HG02981 (cell line): ENCODE results near the gene CLDND2.

Source experiments
- ATAC-seq: cut with Tn5 transposase; IDR thresholded peaks from one replicate; pipeline ENCODE4 v1.9.1; 2021; ENCODE audit warnings: mild to moderate bottlenecking, moderate library complexity; ENCODE audit not compliant: unreplicated experiment

CLDND2 gene

DNA sequence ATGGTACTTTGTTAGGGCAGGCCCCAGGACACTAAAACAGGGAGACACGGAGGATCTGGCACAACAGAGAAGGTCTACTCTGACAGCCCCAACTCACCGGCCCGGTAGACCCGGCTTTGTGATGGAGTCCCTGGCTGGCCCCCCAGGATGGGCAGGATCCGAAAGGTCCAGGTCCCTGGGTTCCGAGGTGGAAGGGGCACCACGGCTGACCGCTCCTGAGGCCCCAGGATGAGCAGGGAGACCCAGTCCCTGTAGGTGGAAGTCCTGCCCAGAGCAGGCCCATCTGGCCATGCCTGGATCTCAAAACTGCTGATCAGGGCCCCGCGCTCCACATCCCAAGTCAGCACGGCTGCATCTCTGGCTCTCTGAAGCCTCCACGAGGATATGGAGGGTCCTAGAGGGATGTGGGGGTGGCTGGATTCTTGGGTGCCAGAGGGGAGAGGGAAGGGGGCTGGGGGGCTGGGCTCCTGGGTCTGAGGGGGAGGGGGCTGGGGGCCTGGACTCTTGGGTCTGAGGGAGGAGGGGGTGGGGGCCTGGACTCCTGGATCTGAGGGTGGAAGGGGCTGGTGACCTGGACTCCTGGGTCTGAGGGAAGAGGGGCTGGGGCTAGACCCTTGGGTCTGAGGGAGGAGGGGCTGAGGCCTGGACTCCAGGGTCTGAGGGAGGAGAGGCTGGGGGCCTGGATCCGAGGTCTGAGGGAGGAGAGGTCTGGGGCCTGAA is 31.5 kb downstream of the CLDND2 start:
- ATAC-seq = no peak

DNA sequence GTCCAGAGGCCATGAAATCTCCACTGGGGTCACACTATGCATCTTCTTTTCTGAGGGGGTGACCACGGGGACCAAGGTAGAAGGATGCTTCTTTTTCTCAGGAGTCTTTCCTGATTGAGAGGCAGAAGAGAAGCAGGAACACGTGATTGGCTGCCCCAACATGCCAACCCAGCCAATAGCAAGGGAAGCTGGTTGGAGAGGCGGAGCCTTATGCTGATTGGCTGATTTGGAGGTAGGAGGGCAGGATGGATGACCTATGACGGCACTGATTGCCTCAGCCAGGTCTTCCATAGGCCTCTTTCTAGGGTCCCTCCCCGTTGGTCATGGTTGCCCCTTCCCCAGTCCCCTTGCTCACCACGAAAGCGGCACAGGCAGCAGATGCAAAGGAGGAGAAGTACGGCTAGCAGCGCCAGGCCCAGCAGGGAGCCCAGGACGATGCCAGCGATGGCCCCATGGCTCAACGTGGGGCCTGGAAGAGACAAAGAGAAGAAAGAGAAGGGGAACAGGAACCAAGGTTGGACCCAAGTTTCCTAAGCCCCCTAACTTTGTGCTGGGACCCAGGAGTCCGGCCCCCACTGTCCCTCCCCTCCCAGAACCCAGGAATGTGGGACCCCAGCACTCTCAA is 34.9 kb downstream of the CLDND2 start:
- ATAC-seq = no peak

DNA sequence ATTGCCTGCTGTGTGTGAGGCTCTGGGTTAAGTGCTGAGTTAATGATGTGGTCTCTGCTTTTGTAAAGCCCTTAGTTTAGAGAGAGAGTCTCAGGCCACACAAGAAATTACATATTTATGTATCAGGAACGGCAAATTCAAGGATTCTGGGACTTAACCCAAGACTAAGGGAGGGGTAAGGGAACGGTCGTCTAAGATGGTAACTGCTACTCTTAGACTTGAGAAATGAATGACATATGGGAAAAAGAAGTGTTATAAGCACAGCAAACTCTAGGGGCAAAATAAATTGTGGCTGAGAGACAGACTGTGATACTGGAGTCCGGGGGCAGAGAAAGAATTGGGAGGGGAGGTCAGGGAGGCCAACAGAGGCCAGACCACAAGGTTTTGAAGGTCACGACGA is 37.1 kb downstream of the CLDND2 start:
- ATAC-seq = no peak

DNA sequence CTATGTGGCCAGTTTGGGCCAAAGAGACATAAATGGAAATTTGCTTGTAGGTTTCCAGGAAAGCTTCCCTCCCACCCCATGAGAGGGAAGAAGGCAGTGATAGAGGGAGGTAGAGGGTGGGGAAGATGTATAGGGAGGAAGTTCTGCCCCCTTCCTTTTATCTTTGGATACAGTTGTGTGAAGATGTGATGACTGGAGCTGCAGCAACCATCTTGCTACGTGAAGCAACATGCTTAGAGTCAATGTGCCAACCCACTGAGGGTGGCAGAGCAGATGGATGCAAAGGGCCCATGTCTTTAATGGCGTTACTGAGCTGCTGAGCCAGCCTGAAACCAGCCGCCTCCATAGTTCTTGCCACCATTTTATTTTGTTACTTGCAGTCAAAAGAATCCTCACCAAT is 37.6 kb downstream of the CLDND2 start:
- no peak for ATAC-seq

DNA sequence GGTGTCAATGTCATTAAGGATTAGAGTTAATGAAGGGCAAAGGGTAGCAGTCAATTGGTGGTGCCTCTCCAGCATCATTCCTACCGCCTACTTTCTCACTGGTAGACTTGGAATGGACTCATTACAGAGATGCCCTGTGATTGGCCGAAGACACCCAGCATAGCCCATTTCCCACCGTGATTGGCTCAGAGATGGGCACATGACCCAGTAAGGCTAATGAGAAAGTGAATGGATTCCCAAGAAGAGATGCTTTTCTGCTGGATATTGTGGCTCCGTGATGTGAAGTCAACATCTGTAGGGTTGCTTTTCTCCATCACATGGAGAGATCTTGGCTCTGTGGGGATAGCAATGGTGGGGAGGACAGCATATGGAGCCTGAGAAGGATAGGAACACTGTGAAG is 38.4 kb downstream of the CLDND2 start:
- no peak for ATAC-seq

DNA sequence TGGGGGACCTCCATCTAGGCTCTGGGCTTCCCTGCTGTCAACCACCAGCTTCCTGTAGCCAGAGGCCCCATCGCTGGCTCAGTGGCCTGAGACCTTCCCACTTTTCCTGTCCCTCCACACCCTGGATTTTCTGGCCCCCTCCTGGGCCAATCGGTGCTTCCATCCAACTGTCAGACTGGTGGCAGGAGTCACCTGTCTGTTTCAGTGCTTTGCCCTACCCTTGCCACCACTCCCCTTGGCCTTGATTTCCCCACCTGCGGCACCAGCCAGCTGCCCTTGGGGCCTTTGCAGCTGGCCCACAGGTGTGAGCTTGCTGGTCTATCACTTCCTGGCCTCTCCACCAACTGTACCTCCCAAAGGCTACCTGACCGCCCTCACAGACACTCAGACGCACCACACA is 39.4 kb downstream of the CLDND2 start:
- ATAC-seq = no peak

DNA sequence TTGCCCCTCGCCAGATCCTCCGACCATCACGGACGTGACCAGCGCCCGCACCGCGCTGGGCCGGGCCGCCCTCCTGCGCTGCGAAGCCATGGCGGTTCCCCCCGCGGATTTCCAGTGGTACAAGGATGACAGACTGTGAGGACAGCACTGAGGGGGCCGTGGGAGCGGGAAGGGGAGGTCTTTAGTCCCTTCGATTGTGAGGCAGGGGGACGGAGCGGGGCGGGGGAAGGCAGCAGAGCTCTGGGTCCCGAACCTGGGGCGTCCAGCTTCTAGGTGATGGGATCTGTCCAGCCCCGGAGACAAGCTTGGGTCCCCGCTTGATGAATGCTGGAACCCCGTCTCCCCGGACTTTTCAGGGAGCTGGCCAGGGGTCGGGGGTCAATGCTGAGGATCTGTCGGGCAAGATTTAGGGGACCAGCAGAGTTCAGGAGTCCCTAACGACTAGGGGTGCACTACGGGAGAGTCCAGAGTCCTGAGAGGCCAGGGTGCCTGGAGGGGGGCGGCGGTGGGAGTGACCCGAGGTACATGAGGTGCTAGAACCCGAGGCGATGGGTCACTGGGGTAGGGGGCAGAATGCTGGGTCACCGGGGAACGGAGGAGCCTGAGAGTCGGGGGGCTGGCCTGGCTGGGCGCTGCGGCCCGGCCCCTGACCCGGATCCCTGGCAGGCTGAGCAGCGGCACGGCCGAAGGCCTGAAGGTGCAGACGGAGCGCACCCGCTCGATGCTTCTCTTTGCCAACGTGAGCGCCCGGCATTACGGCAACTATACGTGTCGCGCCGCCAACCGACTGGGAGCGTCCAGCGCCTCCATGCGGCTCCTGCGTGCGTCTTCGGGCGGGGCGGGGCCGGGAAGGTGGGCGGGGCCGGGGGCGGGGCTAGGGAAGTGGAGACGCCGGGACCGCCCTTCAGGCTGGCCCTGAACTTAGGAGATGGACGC is 41.5 kb downstream of the CLDND2 start:
- ATAC-seq = no peak

DNA sequence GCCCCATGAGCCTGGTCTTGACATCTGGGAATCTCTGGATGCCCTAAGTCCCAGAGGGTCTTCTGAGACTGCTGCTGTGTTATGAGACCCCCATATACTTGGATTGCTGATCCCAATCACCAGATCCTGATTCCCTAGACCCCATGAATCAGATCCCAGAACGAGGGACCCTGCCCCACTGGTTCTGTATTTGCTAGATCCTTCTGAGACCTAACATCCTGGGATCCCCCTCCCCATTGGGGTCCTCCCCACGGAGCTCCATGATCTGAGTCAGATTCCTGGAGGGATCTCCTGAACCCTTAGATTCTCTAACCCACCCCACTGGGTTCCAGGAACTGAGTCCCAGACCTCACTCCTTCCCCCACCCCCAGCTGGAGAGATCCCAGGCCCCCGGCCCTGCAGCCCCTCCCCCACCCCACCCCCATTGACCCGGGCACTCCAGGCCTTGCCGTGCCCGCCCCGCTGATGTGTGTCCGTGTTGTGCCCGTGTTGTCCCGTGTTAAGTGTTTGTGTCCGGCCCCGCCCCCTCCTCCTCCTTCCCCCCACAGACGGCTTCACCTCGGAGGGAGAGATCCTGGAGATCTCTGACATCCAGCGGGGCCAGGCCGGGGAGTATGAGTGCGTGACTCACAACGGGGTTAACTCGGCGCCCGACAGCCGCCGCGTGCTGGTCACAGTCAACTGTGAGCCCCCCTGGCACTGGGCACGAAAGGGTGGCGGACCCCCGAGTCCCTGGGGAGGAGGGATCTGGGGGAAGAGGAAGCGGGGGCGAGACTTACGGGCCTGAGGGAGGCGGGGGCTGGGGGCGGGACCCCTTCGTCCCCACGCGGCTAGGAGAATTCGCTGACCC is 42.4 kb downstream of the CLDND2 start:
- no peak for ATAC-seq

DNA sequence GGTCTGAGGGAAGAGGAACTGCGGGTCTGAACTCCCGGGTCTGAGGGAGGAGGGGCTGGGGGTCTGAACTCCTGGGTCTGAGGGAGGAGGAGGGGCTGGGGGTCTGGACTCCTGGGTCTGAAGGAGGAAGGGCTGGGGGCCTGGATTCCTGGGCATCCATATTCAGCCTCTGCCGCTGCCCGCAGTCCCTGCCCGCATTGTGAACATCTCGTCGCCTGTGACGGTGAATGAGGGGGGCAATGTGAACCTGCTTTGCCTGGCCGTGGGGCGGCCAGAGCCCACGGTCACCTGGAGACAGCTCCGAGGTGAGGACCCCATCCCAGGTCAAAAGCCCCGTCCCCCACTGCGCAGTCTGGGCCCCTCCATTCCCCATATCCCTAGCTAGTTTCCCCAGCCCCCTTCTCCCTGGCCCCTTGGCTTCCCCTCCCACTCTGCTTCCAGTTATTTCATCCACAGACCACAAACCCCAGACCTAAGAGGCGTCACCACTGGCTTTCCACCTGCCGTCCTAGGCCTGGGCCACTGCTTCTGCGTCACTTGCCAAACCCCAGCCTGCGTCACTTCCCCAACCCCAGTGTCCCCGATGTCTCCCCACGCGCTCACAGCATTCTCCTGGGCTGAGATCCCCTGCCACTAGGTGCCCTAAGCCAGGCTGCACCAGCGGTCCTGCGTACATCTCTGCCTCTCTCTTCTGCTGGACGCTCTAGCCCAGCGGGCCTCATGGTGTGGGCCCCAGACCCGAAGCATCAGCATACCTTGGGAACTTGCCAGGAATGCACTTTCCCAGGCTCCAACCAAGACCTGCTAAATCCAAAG is 43.4 kb downstream of the CLDND2 start:
- ATAC-seq = no peak

DNA sequence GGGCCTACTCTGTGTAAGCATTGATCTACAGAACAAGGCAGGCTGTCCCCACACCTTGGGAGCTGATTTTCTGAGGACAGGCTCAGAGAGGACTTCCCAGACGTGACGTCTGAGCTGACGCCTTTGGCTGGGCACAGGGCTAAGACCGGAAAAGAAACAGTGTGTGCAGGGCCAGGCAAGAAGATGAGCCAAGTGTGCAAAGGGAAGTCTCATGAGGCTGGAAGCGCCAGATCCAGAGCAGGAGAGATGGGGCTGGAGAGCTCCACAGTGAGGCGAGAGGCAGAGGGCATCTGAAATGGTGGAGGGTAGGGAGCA is 44.7 kb downstream of the CLDND2 start:
- no peak for ATAC-seq

DNA sequence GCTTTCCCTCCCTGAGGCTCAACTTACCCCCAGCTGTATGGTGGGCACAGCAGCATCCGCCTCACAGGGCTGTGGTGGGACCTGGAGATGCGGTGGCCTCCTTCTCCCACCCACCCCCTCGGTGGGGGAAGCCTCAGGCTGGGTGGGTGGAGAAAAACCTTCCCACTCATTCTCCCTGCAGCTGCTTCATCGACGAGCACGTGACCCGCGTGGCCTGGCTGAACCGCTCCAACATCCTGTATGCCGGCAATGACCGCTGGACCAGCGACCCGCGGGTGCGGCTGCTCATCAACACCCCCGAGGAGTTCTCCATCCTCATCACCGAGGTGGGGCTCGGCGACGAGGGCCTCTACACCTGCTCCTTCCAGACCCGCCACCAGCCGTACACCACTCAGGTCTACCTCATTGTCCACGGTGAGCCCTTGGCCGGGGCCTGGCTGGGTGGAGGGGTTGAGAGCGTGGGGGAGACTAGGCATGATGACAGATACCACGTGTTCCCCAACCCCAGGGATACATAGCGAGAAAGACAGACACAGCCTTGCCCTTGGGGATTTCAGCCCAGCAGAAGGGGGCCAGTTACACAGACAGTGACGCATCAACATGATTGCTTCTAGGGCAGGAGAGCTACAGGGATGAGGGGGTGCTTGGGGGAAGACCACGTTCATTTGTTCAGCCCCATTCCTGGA is 45.2 kb downstream of the CLDND2 start:
- ATAC-seq = no peak

DNA sequence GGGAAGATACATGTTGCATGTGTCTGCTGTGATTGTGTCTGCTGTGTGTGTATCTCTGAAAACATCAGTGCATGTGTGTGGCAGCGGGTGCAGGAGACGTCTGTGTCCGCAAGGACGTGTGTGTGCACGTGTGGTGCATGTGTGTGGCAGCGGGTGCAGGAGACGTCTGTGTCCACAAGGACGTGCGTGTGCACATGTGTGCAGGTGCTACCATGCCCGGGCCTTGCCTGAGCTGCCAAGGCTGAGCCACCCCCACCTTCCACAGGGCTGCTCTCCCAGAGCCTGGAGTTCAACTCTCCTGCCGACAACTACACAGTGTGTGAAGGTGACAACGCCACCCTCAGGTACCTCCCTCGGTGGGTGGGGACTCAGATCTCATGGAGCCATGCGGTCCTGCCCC is 47.0 kb downstream of the CLDND2 start:
- ATAC-seq = no peak

DNA sequence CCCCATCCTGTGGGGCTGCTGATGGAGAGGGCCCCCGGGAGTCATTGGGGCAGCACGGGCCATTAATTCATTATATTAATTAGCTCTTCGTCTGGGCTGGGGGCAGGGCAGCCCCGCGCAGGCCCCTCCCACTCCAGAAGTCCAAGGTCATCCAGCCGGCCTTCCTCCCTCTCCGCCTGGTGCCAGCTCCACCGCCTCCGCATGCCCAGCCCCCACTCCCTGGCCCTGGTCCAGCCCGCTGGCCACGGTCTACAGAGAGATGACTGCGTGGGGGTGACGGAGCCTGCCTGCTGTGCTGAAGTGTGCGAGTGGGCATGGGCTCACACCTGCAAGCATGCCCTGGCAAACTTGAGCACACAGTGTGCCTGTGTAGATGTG is 48.5 kb downstream of the CLDND2 start:
- no peak for ATAC-seq

DNA sequence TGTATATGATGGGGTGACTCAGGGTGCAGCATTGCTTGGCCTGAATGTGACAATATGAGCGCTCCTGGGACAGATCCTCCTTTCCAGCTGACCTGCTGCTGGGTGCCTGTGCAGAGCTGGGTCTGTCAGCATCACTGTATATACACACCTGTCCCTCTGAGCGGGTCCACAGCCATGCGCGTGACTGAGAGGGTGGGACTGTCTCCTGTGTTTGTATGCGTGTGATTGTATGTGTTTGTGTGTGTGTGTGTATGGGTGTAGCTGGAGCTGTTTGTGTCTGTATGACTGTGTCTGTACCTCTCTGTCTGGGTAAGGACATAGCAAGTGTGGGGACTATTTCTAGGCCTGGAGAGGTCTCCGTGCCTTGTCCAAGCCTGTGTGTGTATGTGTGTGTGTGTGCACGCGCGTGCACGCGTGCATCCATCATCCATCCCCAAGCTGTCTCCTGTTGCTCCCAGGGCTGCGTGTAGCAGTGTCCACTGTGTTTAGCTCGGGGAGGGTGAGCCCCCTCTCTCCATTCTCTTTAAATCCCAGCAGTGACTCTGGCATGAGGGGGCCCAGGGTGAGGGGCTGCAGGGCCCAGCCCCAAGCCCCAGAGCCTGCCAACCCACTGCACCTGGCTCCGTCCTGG is 49.0 kb downstream of the CLDND2 start:
- no peak for ATAC-seq

DNA sequence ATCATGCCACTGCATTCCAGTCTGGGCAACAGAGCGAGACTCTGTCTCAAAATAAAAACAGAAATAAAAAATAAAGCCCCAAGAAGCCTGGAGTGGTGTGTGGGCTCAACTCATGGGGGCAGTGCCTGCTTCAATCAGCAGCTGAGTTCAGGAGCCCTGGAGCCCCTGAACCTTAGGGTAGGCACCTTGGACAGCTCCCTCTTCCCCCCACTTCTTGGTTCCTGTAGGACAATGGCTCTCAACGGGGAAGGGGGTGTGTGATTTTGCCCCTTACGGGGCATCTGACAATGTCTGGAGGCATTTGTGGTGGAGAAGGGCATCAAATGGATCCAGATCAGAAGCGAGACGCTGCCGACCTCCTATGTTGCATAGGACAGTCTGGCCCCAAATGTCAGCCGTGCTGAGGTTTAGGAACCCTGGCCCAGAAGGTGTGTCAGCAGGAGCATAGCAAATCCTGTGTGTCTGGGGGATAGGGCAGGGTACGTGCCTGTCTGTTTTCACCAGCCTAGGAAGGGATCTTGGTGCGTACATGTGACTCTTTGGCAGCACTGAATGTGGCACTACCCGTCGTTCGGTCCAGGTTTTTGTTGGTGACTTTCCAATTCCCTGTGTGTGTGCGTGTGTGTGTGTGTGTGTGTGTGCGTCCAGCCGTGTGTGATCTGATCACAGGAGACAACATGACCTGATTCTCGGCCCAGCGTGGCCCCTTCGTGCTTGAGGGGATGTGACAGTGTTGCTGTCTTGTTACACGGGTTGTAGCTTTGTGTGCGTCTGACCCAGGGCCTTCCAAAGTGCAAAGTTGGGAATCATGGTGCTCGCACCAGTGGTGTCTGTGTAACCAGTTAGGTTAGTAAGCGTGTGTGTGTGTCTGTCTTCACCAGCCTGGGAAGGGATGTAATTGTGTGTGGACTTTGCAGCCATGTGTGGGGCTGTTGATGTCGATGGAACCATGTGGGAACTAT is 49.8 kb downstream of the CLDND2 start:
- no peak for ATAC-seq

DNA sequence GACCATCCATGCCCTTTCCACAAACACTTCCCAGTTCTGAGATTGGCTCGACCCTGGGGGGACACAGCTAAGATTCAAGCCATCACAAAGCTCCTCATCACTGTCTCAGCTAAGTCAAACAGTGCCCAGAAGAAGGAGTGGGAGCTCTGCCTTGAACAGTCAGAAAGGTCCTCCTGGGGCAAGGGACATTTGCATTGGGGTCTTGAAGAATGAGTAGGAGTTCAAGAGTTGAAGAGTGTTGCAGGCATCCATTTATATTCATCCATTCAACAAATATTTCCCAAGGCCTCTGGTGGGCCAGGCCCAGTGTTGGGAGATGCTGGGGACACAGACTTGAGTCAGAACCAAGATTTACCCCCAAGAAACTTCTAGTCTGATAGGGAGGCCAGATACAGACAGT is 50.8 kb downstream of the CLDND2 start:
- no peak for ATAC-seq

DNA sequence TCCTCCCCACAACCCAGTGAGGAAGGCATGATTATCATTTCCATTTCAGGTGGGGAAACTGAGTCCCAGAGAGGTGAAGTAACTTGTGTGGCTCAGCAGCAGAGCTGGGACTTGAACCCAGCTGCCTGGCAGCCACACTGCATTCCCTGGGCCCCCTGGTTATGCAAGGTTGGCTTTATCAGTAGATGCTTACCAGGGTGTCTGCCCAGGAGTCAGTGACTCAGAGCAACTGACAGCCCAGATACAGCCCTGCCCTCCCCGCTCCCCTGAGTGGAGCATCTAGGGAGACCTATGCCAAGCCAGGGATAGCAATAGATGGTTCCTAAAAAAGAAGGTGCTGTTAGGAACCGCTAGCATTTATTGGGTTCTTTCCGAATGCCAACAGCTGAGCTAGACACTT is 51.4 kb downstream of the CLDND2 start:
- no peak for ATAC-seq
